Hepatocyte (in vitro differentiated cells): Measurements from ENCODE around the gene SAP30L. TPM values are rescaled to one million over a fixed set of nuclear protein-coding genes. Genes with fewer than 3 reads are reported as not detected.

Source experiments
- DNase-seq: peaks from one replicate; pipeline ENCODE4 v3.0.0-alpha.2; 2016; ENCODE audit warnings: low spot score
- H2AFZ ChIP-seq: fragments of 200-600 bp; sonication (generic); 2 replicates; pipeline ENCODE4 v1.6.0; 2016; ENCODE audit warnings: antibody characterized with exemption, mild to moderate bottlenecking
- H3K27ac ChIP-seq: fragments of 200-600 bp; sonication (generic); 2 replicates; pipeline ENCODE4 v1.5.1; 2016; ENCODE audit warnings: mild to moderate bottlenecking
- H3K27me3 ChIP-seq: fragments of 200-600 bp; sonication (generic); 2 replicates; pipeline ENCODE4 v1.6.1; 2016
- H3K36me3 ChIP-seq: fragments of 200-600 bp; sonication (generic); replicated peaks from 2 replicates; pipeline ENCODE4 v1.5.1; 2016; ENCODE audit warnings: low read depth; ENCODE audit not compliant: insufficient read depth
- H3K4me1 ChIP-seq: fragments of 200-600 bp; sonication (generic); 2 replicates; pipeline ENCODE4 v1.5.1; 2016; ENCODE audit warnings: mild to moderate bottlenecking, moderate library complexity; ENCODE audit not compliant: insufficient read depth
- H3K4me2 ChIP-seq: fragments of 200-600 bp; sonication (generic); 2 replicates; pipeline ENCODE4 v1.6.0; 2016
- H3K4me3 ChIP-seq: fragments of 200-600 bp; sonication (generic); 2 replicates; pipeline ENCODE4 v1.5.1; 2016; ENCODE audit warnings: mild to moderate bottlenecking
- H3K79me2 ChIP-seq: fragments of 200-600 bp; sonication (generic); 2 replicates; pipeline ENCODE4 v1.6.0; 2017; ENCODE audit warnings: mild to moderate bottlenecking
- H3K9me2 ChIP-seq: fragments of 200-600 bp; sonication (generic); replicated peaks from 2 replicates; pipeline ENCODE4 v1.6.0; 2017; ENCODE audit warnings: mild to moderate bottlenecking; ENCODE audit not compliant: insufficient read depth
- H3K9me3 ChIP-seq: fragments of 200-600 bp; sonication (generic); 2 replicates; pipeline ENCODE4 v1.5.1; 2016; ENCODE audit warnings: low read depth, mild to moderate bottlenecking
- H4K20me1 ChIP-seq: fragments of 200-600 bp; sonication (generic); 2 replicates; pipeline ENCODE4 v1.6.0; 2016; ENCODE audit warnings: mild to moderate bottlenecking; ENCODE audit not compliant: insufficient read depth, poor library complexity, severe bottlenecking
- CTCF ChIP-seq: fragments of 200-600 bp; sonication (generic); IDR thresholded peaks from 2 replicates; pipeline ENCODE4 v1.5.1; 2016; ENCODE audit warnings: antibody characterized with exemption, mild to moderate bottlenecking; ENCODE audit not compliant: poor library complexity
- EZH2 ChIP-seq: fragments of 200-600 bp; sonication (generic); IDR thresholded peaks from 2 replicates; pipeline ENCODE4 v1.6.1; 2016; ENCODE audit warnings: antibody characterized with exemption, mild to moderate bottlenecking, borderline replicate concordance
- EZH2phosphoT487 ChIP-seq: fragments of 200-600 bp; sonication (generic); IDR thresholded peaks from one replicate; pipeline ENCODE4 v1.6.1; 2018; ENCODE audit warnings: antibody characterized with exemption, mild to moderate bottlenecking, low read depth, moderate library complexity; ENCODE audit not compliant: unreplicated experiment, severe bottlenecking
- WGBS: methylation state at CpG from one replicate; pipeline ENCODE4 v1.1.6; 2016; ENCODE audit warnings: low lambda C conversion rate; ENCODE audit errors: missing lambda C conversion rate; 5-methylcytosine and 5-hydroxymethylcytosine counted together
- polyA plus RNA-seq: library from polyadenylated mRNA; unstranded; fragments of >200 nt; fragmentation: Nextera tagmentation; extraction: Ambion mirVana; gene quantifications from 2 replicates; pipeline ENCODE4 v1.2.1, GENCODE V29; 2016
- total RNA-seq: library from RNA; depleted of rRNA; stranded (reverse); fragments of >200 nt; gene quantifications from 2 replicates; pipeline ENCODE4 v1.2.3, GENCODE V29; 2014

SAP30L gene
- total and polyA plus RNA-seq, 2 experiments from 2014 or later, result 21.6 to 45.6 TPM

DNA sequence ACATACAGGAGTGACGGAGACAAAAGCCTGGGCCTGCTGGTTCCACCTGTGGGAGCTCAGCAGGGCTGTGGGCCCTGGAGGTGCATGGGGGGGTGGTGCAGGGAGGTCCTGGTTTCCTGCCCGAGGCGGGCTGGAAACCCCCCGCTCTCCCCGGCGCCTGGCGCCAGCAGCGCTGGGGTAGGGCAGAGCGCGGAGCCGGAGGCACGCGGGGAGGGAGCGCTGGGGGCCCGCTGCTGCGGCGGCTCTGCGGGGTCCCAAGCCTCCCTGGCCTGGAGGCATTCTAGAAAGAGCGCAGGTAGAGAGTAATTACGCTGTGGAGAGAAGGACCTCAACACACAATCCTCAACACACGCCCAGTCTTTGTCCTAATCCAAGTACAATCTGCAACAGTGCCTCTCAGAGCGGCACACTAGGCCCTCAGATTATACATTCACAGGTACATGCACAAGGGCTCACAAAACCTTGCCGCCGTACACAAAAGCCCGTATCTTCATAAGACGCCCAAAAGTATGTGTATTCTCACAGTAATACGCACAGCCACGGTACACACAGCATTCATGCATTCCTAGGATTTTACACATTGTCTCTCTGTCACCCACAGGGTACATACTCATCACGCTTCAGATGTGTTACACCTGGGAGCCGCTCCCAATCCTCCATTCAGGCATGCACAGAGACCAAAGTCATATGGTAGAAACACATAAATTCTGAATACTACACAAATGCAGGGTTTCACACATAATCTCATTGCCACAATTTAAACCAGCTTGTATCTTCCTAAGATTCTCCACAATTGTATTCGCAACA, 34.4 kb downstream of the SAP30L start:
- no peaks in the 10 kb centered on the region for H3K9me2 ChIP-seq
- WGBS, result 12% methylated on average over 31 of the region's 31 CpGs
- peaks cover 56% of the 10 kb centered on the region for H3K4me1 ChIP-seq
- peak overlapping the region; percentile 83 for H3K4me2 ChIP-seq
- peaks cover 22% of the 10 kb centered on the region for H3K79me2 ChIP-seq
- peaks cover 17% of the 10 kb centered on the region for H4K20me1 ChIP-seq
- peak; percentile 81 for TF ChIP-seq EZH2
- TF ChIP-seq CTCF, result no peak
- DNase-seq, result no peak
- no peak overlapping the region for H2AFZ ChIP-seq
- peak overlapping the region; percentile 48 for H3K27ac ChIP-seq
- no peak overlapping the region for H3K4me3 ChIP-seq
- H3K9me3 ChIP-seq, result no peaks in the 10 kb centered on the region
- peaks cover 98% of the 10 kb centered on the region for H3K27me3 ChIP-seq
- H3K36me3 ChIP-seq, result no peaks in the 10 kb centered on the region

GRCh38 chr5:154480847-154481246, 35.0 kb downstream of the SAP30L start:
- H3K27ac ChIP-seq, result no peak overlapping the region
- peaks cover 98% of the 10 kb centered on the region for H3K27me3 ChIP-seq
- no peaks in the 10 kb centered on the region for H3K9me3 ChIP-seq
- H3K36me3 ChIP-seq, result no peaks in the 10 kb centered on the region
- H2AFZ ChIP-seq, result no peak overlapping the region
- peaks cover 63% of the 10 kb centered on the region for H3K4me1 ChIP-seq
- no peak overlapping the region for H3K4me2 ChIP-seq
- peaks cover 12% of the 10 kb centered on the region for H4K20me1 ChIP-seq
- no peak overlapping the region for H3K4me3 ChIP-seq
- WGBS, result 20% methylated on average over 3 of the region's 3 CpGs
- H3K9me2 ChIP-seq, result no peaks in the 10 kb centered on the region
- TF ChIP-seq EZH2phosphoT487 (no peak), CTCF (no peak), EZH2 (no peak)
- no peak for DNase-seq
- H3K79me2 ChIP-seq, result peaks cover 16% of the 10 kb centered on the region

DNA sequence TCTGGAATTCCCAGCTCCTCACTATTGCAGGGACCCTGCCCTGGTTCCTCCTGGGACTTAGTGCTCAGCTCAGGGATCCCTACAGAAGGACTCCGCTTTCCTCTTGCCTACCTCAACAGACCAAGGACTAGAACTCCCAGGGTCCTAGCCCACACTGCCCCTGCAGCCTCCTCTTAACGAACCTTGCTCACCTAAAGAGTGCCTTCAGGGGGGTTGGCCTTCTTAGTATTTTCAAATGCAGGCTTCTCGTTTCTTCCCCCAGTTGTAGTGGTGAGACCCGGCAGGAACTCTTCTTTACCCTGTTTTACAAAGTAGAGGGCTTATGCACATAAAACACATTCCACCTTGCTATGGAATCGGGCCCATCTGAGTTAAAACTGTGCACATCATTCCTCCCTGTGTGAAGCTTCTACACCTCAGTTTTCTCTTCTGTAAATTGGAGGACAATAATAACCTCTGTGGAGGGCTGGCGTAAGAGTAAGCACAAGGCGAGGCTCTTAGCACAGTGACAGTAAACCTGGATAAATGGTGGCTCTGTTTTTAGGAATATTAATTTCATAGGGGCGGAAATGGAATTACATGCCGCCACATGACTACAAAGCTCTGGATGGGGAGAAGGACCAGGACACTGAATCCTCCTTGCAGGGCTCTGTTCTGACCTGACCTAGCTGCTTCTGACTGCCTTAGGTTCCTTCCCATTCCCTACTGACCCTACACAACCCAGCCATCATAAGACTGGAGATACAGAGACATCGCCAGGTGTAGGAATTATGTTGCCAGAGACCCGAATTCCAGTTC, 36.0 kb downstream of the SAP30L start:
- no peak for DNase-seq
- Histone ChIP-seq H3K27ac (no peak overlapping the region), H3K79me2 (peaks cover 7% of the 10 kb centered on the region), H2AFZ (no peak overlapping the region), H3K9me3 (no peaks in the 10 kb centered on the region), H3K4me2 (peak overlapping the region; percentile 66), H4K20me1 (peaks cover 3% of the 10 kb centered on the region), H3K36me3 (no peaks in the 10 kb centered on the region), H3K4me3 (no peak overlapping the region), H3K9me2 (no peaks in the 10 kb centered on the region), H3K4me1 (peaks cover 66% of the 10 kb centered on the region), H3K27me3 (peaks cover 98% of the 10 kb centered on the region)
- TF ChIP-seq CTCF, result no peak
- TF ChIP-seq EZH2, result no peak
- TF ChIP-seq EZH2phosphoT487, result no peak
- 36% methylated on average over 11 of the region's 11 CpGs for WGBS
